Body of pancreas (tissue), 4 donors: ENCODE measurements around the gene CXCL10. TPM values are rescaled to one million over a fixed set of nuclear protein-coding genes. Genes with fewer than 3 reads are reported as not detected.

Experiments
- ATAC-seq: fragments of 150-250 bp; one replicate; pipeline ENCODE4 v1.9.1; 2016
- DNase-seq, 4 donors: peaks; one replicate each; pipeline ENCODE4 v3.0.0-alpha.2; 2019
- H3K27ac ChIP-seq, 4 donors: fragments of 200-600 bp; sonication (generic); 1 replicate in 3 of 4; 2 replicates in 1 of 4; pipeline versions ENCODE4 v1.5.1 to v1.6.1; 2016 to 2019; ENCODE audit warnings: mild to moderate bottlenecking in 1 of 4, mixed read lengths in 1 of 4, moderate library complexity in 1 of 4
- H3K27me3 ChIP-seq, 2 donors: fragments of 200-600 bp; sonication (generic); one replicate each; pipeline ENCODE4 v1.6.0; 2016; ENCODE audit warnings: mild to moderate bottlenecking in 1 of 2
- H3K36me3 ChIP-seq, 2 donors: fragments of 200-600 bp; sonication (generic); replicated peaks in 1 of 2; 2 replicates each; pipeline ENCODE4 v1.5.1; 2016; ENCODE audit warnings: low read depth in 2 of 2; ENCODE audit not compliant: insufficient read depth in 1 of 2
- H3K4me1 ChIP-seq: fragments of 200-600 bp; sonication (generic); one replicate; pipeline ENCODE4 v1.6.0; 2016
- H3K4me3 ChIP-seq, 2 donors: fragments of 200-600 bp; sonication (generic); 1 replicate in 1 of 2; 2 replicates in 1 of 2; pipeline ENCODE4 v1.5.1; 2016 to 2019
- H3K9me3 ChIP-seq, 3 donors: fragments of 200-600 bp; sonication (generic); 1 replicate in 2 of 3; 2 replicates in 1 of 3; pipeline ENCODE4 v1.5.1; 2016
- POLR2A ChIP-seq, 3 donors: fragments of 450-650 bp; IDR thresholded peaks; one replicate each; pipeline ENCODE4 v1.6.1; 2016; ENCODE audit warnings: antibody characterized with exemption in 3 of 3, mild to moderate bottlenecking in 2 of 3
- WGBS, 2 donors: methylation state at CpG; one replicate each; pipeline ENCODE4 v1.1.5; 2017; 5-methylcytosine and 5-hydroxymethylcytosine counted together
- intact Hi-C: fragments of 100-400 bp; cut with DNase I; formaldehyde crosslinking; loops from one replicate; pipeline ENCODE4 v1.15.1; 2023
- total RNA-seq, 2 donors: library from RNA; depleted of rRNA; stranded (reverse); fragments of >200 nt; gene quantifications; one replicate each; pipeline ENCODE4 v1.1.0, GENCODE V29; 2016
- TF ChIP-seq, protein P1 (sequence below), 7 experiments: fragments of 450-650 bp in 4 of 7; fragments of 200-600 bp in 3 of 7; sonication (generic) in 3 of 7; IDR thresholded peaks; one replicate each; pipeline ENCODE4 v1.5.1; 2016 to 2019; ENCODE audit warnings: antibody characterized with exemption in 7 of 7

Gene CXCL10
- total RNA-seq, 2 donors from 2014 or later: not detected

DNA sequence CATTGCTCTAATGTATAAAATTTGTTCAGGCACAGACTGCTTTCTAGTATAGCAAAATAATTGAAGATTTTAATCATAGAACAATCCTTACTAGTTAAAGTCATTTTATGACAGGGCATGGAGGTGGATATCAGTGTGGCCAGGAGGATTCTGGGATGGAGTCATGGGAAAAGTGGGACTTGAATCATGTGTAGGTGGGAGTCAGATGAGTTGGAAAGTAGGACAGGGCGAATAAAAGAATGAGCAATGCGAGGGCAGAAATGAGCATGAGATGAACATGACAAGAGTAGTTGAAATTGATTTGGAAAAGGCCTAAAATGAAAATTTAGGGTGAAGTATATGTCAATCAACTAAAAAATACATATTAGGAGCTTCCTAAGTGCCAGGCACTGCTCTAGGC, 25.4 kb downstream of the CXCL10 start:
- H3K27ac ChIP-seq: no peak overlapping the region
- H3K4me1 ChIP-seq: peaks cover 7% of the 10 kb centered on the region
- H3K27me3 ChIP-seq: no peaks in the 10 kb centered on the region
- no peaks in the 10 kb centered on the region for H3K9me3 ChIP-seq
- TF ChIP-seq, protein P1, sequence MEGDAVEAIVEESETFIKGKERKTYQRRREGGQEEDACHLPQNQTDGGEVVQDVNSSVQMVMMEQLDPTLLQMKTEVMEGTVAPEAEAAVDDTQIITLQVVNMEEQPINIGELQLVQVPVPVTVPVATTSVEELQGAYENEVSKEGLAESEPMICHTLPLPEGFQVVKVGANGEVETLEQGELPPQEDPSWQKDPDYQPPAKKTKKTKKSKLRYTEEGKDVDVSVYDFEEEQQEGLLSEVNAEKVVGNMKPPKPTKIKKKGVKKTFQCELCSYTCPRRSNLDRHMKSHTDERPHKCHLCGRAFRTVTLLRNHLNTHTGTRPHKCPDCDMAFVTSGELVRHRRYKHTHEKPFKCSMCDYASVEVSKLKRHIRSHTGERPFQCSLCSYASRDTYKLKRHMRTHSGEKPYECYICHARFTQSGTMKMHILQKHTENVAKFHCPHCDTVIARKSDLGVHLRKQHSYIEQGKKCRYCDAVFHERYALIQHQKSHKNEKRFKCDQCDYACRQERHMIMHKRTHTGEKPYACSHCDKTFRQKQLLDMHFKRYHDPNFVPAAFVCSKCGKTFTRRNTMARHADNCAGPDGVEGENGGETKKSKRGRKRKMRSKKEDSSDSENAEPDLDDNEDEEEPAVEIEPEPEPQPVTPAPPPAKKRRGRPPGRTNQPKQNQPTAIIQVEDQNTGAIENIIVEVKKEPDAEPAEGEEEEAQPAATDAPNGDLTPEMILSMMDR (IDR thresholded peaks at IDR 0.05): no peak
- TF ChIP-seq POLR2A (IDR thresholded peaks at IDR 0.05): no peak
- no peak overlapping the region for H3K4me3 ChIP-seq
- WGBS, 2 donors: 72 to 84% methylated on average over 2 of the region's 2 CpGs
- intact Hi-C loops: loop anchor here (5.0 kb wide), 1 partner anchor 69 kb away; no protein-coding TSS in a partner anchor
- no peak for DNase-seq
- ATAC-seq: no peak
- H3K36me3 ChIP-seq: no peaks in the 10 kb centered on the region

DNA sequence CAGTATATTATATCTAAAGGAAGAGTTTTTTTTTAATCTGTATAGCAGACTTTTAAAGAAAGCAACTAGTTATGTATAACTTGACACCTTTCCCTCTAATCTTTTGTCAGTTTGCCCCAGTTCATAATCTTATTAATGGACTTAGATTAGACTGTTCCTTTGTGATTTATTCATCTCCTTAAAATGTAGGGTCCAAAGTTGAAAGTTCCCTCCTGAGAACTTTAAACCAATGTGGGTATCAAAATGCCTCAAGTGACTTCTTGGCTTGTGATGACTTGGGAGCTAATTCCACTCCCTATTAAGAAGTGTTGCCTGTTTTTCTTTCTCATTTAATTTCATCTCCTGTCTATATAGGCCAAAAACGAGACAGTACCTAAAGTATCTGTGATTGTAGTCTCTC, 26.2 kb downstream of the CXCL10 start:
- intact Hi-C loops: loop anchor here (5.0 kb wide), 1 partner anchor 70 kb away; no protein-coding TSS in a partner anchor
- Histone ChIP-seq H3K36me3 (no peaks in the 10 kb centered on the region), H3K4me1 (peaks cover 7% of the 10 kb centered on the region), H3K4me3 (no peak overlapping the region), H3K27ac (no peak overlapping the region), H3K27me3 (no peaks in the 10 kb centered on the region), H3K9me3 (no peaks in the 10 kb centered on the region)
- WGBS, 2 donors: 47 to 50% methylated on average over 1 of the region's 1 CpG
- TF ChIP-seq, protein P1 (IDR thresholded peaks at IDR 0.05): no peak
- DNase-seq (no peak), ATAC-seq (no peak)

DNA sequence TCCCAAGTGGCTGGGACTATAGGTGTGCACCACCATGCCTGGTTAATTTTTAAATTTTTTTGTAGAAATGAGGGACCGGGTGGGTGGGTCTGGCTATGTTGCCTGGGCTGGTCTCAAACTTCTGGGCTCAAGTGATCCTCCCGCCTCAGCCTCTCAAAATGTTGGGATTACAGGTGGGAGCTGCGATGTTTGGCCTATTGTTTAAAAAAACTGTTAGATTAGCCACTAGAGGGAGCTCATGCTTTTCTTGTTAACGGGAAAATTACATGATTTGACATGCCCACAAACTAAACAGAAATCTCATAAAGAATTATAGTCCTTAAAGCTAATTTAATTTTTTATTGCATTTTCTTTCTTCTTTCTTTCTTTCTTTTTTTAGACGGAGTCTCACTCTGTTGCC, 27.6 kb downstream of the CXCL10 start:
- Histone ChIP-seq H3K9me3 (no peaks in the 10 kb centered on the region), H3K36me3 (no peaks in the 10 kb centered on the region), H3K4me3 (no peak overlapping the region), H3K27ac (no peak overlapping the region), H3K27me3 (no peaks in the 10 kb centered on the region), H3K4me1 (peaks cover 7% of the 10 kb centered on the region)
- DNase-seq (peak in 1 of 4 donors; percentile 9), ATAC-seq (no peak)
- TF ChIP-seq POLR2A (IDR thresholded peaks at IDR 0.05): no peak
- TF ChIP-seq, protein P1 (IDR thresholded peaks at IDR 0.05): peak; percentile 52 to 83 (median 74)
- intact Hi-C loops: loop anchor here (5.0 kb wide), 1 partner anchor 72 kb away; no protein-coding TSS in a partner anchor
- 3 to 8% methylated on average over 5 of the region's 5 CpGs for WGBS, 2 donors

DNA sequence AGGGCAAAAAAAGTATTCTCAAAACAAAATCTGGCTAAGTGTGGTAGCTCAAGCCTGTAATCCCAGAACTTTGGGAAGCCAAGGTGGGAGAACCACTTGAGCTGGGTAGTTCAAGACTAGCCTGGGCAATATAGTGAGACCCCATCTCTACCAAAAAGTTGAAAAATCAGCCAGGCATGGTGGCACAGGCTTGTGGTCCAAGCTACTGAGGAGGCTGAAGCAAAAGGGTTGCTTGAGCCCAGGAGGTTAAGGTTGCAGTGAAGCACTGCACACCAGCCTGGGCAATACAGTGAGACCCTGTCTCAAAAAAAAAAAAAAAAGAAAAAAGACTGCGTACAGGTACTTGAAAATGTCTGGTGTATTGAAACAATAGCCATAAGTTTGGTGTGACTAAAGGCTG, 30.8 kb downstream of the CXCL10 start:
- DNase-seq: no peak
- H3K27ac ChIP-seq: no peak overlapping the region
- H3K36me3 ChIP-seq: no peaks in the 10 kb centered on the region
- no peaks in the 10 kb centered on the region for H3K27me3 ChIP-seq
- ATAC-seq: no peak
- H3K9me3 ChIP-seq: no peaks in the 10 kb centered on the region
- 57 to 82% methylated on average over 1 of the region's 1 CpG for WGBS, 2 donors
- peaks cover 27% of the 10 kb centered on the region for H3K4me1 ChIP-seq
- TF ChIP-seq POLR2A (IDR thresholded peaks at IDR 0.05): no peak
- TF ChIP-seq, protein P1 (IDR thresholded peaks at IDR 0.05): no peak
- intact Hi-C loops: no loop called here
- no peak overlapping the region for H3K4me3 ChIP-seq

DNA sequence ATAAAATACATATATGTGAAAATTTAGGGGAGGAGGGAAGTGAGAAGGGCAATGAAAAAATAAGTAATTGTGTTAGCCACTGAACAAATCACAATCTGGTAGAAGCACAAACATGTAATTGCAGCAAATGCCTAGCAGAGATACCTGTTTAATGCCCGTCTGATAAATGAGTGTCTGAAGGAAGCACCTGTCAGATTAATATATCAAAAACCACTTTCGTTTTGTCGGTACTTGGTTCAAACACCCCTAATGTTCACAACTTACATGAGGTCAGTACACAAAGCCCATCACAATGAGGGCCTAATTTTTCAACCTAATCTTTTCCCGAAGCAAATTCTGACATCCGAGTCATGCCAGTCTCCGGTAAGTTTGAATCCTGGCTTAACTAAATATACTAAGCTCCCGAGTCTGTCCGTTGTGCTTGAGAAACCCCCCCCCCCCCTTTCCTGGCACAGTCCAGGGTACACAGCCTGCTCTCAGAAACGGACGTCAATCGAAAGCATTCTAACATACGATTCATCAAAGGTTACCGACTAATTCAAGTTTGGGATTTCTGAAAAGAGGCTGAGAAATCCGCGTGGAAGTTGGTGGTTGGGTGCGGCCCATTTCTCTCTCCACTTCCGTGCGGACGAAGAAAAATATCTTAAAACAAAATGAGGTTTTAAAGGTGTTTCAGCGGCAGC, 33.3 kb downstream of the CXCL10 start:
- 1% methylated on average over 20 of the region's 20 CpGs for WGBS, 2 donors
- Histone ChIP-seq H3K9me3 (no peaks in the 10 kb centered on the region), H3K4me3 (peak overlapping the region; percentile 69 to 94), H3K4me1 (peaks cover 44% of the 10 kb centered on the region), H3K27ac (peak overlapping the region in 3 of 4 donors; percentile 11 to 80 (median 71)), H3K36me3 (no peaks in the 10 kb centered on the region), H3K27me3 (no peaks in the 10 kb centered on the region)
- peak in 1 of 4 donors; percentile 11 for DNase-seq
- intact Hi-C loops: no loop called here
- no peak for ATAC-seq
- TF ChIP-seq, protein P1 (IDR thresholded peaks at IDR 0.05): no peak
- TF ChIP-seq POLR2A (IDR thresholded peaks at IDR 0.05): no peak
